ENCODE results near the gene PRAMEF1. TPM values are rescaled to one million over a fixed set of nuclear protein-coding genes. Genes with fewer than 3 reads are reported as not detected.
A peak's percentile ranks its signal among the peaks of the same experiment; 100 is the strongest.
"Not testable (repeated sequence)": the region's sequence is repeated elsewhere in the genome, so short reads cannot be mapped to it uniquely, and the experiment has no call there.

PRAMEF1 gene
- polyA plus RNA-seq, 6 donors from 2014 or later, result not detected

DNA sequence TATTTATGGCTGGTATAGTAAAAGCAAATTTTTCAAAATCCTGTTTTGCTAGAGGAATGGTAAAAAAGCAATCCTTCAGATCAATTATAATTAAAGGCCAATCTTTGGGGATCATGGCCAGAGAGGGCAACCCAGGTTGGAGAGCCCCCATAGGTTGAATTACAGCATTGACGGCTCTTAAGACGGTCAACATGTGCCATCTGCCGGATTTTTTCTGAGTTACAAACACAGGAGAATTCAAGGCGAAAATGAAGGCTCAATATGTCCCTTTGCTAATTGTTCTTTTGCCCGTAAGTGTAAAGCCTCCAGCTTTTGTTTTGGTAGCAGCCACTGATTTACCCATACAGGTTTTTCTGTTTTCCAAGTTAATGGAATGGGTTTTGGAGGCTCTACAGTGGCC lies 9.7 kb upstream of the PRAMEF1 start:
- not testable (repeated sequence) for H3K4me1 Mint-ChIP-seq; H3K27ac Mint-ChIP-seq; DNase-seq; ATAC-seq (ENCODE audit: low read depth in 2 of 2); H3K4me3 Mint-ChIP-seq
- Mint-ChIP-seq H3K36me3 (peaks cover 8 to 11% of the 10 kb centered on the region in 2 donors), H3K9me3 (peaks cover 4 to 43% (median 27%) of the 10 kb centered on the region in 7 donors), H3K27me3 (peaks cover 12 to 28% (median 15%) of the 10 kb centered on the region in 3 donors)

DNA sequence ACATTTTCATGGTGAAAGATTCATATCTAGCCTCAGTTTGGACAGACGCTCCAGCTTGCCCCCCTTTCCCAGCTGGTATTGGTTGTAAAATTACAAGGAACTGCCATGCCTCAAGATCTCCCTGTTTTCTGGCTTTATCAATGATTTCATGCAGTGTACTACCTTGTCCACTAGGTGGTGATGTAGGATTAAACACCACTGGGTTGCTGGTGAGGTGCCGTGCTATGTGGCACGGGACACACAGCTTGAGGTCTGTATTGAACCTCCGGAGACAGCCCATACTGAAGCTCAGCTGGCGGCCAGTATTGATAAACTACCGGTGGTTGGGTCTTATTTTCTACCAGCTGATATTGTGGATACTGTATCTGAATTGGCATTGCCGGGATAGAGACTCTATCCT lies 7.4 kb upstream of the PRAMEF1 start:
- H3K36me3 Mint-ChIP-seq, result peaks cover 8 to 11% of the 10 kb centered on the region in 2 donors
- not testable (repeated sequence) for H3K27ac Mint-ChIP-seq; H3K4me3 Mint-ChIP-seq; DNase-seq; H3K4me1 Mint-ChIP-seq; ATAC-seq (ENCODE audit: low read depth in 2 of 2)
- peaks cover 7 to 12% (median 10%) of the 10 kb centered on the region in 3 donors for H3K27me3 Mint-ChIP-seq
- peaks cover 7 to 50% (median 28%) of the 10 kb centered on the region in 7 donors for H3K9me3 Mint-ChIP-seq

DNA sequence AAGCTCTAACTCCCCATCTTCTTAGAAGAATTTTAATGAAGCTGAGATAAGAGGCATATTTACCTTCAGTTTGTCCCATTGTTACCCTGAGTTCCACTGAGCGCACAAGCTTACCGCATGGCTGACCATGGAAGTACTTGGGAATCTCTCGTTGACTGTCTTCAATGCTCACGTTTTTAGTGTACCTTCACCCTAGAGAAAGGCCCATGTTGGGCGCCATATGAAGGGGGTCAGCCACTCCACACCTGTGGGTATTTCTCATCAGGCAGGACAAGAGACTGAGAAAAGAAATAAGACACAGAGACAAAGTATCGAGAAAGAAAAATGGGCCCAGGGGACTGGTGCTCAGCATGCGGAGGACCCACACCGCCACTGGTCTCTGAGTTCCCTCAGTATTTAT lies 6.5 kb upstream of the PRAMEF1 start:
- peaks cover 7 to 50% (median 28%) of the 10 kb centered on the region in 7 donors for H3K9me3 Mint-ChIP-seq

DNA sequence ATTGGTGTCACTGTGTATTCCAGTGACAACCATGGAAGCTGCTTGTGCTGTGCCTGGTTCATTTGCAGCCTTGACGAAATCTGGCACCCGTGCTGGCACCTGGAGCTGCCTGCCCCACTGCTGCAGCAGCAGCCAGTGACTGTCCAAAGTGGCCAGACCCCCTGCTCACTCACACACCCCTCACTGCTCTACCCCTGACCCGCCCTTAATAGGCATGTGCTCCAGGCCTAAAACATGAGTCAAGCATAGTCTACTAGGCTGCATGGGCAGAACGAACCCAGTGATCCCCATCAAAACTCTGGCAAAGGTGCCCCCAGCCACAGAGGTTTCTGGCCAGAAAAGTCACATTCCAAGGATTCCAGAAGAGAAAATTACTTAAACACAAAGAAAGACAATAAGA lies 7.7 kb downstream of the PRAMEF1 start:
- H3K4me1 Mint-ChIP-seq, result no peaks in the 10 kb centered on the region
- H3K9me3 Mint-ChIP-seq, result peaks cover 4 to 13% (median 9%) of the 10 kb centered on the region in 7 donors
- DNase-seq, result no peak
- H3K27me3 Mint-ChIP-seq, result peaks cover 0 to 6% (median 0%) of the 10 kb centered on the region in 3 donors
- no peak for ATAC-seq (ENCODE audit: low read depth in 2 of 2)
- no peak overlapping the region for H3K27ac Mint-ChIP-seq
- H3K4me3 Mint-ChIP-seq, result no peak overlapping the region
- H3K36me3 Mint-ChIP-seq, result no peaks in the 10 kb centered on the region

More for the DNA sequence above, 6.5 kb upstream of the PRAMEF1 start:
- H3K4me3 Mint-ChIP-seq; H3K27ac Mint-ChIP-seq; H3K4me1 Mint-ChIP-seq; H3K27me3 Mint-ChIP-seq; DNase-seq; ATAC-seq (ENCODE audit: low read depth in 2 of 2): not testable (repeated sequence)
- peaks cover 8 to 11% of the 10 kb centered on the region in 2 donors for H3K36me3 Mint-ChIP-seq

DNA sequence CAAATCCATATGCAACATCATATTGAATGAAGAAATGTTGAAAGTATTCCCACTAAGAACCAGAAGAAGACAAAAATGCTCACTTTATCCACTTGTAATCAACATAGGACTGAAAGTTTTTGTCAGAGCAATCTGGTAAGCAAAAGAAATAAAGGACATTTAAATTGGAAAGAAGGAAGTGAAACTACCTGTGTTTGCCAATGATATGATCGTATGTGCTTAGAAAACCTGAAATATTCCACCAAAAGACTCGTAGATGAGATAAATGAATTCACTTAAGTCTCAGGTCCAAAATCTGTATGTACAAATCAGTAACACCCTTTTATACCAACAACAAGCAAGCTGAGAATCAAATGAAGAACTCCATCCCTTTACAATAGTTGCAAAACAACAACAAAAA lies 8.5 kb downstream of the PRAMEF1 start:
- H3K27ac Mint-ChIP-seq, result no peak overlapping the region
- no peak for ATAC-seq (ENCODE audit: low read depth in 2 of 2)
- no peak overlapping the region for H3K4me3 Mint-ChIP-seq
- peaks cover 4 to 21% (median 11%) of the 10 kb centered on the region in 7 donors for H3K9me3 Mint-ChIP-seq
- H3K27me3 Mint-ChIP-seq, result peaks cover 0 to 6% (median 3%) of the 10 kb centered on the region in 3 donors
- peaks cover 0 to 4% of the 10 kb centered on the region in 2 donors for H3K36me3 Mint-ChIP-seq
- H3K4me1 Mint-ChIP-seq, result no peaks in the 10 kb centered on the region
- DNase-seq, result no peak

DNA sequence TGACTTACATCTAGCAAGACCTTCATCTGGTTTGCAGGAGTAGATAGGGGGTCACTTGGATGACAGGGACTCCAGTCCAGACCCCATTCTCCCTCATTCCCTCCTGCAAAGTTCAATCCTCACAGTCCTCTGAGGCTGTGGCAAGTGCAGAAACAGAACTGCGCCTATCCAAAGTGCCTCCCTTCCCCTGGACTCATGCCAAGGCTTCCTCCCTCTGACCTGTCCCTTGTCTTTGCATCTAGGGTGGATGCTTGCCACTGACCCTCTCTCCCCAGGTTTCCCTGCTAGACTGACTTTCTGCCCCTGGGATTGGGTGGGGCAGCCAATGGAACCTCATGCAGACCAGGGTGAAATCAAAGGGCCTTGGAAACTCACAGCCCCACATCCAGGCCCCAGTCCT lies 18.7 kb downstream of the PRAMEF1 start:
- H3K36me3 Mint-ChIP-seq, result peaks cover 0 to 6% of the 10 kb centered on the region in 2 donors

DNA sequence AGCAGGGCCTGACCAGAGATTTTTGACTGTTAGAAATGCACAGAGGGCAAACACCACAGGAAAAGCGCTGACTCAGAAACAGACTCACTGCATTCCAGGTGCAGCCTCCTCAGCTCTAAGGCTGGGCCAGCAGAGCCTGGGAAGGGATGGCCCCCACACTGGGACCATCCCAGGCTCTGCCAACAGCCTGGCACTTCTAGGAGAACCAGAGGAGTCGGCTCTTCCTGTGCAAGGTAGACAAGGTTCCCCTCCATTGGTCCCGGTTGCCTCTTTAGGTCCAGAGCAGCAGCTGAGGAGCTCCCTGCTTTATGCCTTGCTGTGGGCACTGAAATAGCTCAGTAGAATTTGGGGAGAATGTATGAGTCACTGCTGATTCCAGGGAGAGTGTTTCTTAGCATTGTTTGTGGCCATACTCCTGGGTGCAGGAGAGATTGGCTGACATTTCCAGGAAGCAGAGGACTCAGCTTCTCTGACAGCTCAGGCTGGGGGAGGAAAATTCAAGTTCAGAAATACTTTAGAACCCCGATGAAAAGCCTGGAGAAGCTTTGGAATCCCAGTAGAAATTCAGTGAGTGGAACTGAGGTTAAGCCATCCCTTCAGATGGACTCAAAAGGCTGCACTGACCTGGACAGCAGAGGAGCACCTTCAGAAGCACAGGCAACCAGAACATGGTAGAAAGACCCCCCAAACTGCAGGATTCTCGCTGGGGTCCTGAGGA lies 19.7 kb downstream of the PRAMEF1 start:
- peaks cover 11 to 36% (median 28%) of the 10 kb centered on the region in 3 donors for H3K27me3 Mint-ChIP-seq
- no peaks in the 10 kb centered on the region for H3K4me1 Mint-ChIP-seq
- no peak overlapping the region for H3K27ac Mint-ChIP-seq
- no peak overlapping the region for H3K4me3 Mint-ChIP-seq
- H3K36me3 Mint-ChIP-seq, result no peaks in the 10 kb centered on the region
- DNase-seq (no peak), ATAC-seq (ENCODE audit: low read depth in 2 of 2) (no peak)
- peaks cover 2 to 17% (median 8%) of the 10 kb centered on the region in 7 donors for H3K9me3 Mint-ChIP-seq

More for the DNA sequence above, 18.7 kb downstream of the PRAMEF1 start:
- Mint-ChIP-seq H3K9me3 (peaks cover 5 to 26% (median 13%) of the 10 kb centered on the region in 7 donors), H3K27me3 (peaks cover 11 to 45% (median 33%) of the 10 kb centered on the region in 3 donors), H3K27ac (no peak overlapping the region), H3K4me3 (peak overlapping the region in 1 of 8 donors; percentile 54), H3K4me1 (no peaks in the 10 kb centered on the region)
- no peak for DNase-seq
- ATAC-seq (ENCODE audit: low read depth in 2 of 2), result no peak

DNA sequence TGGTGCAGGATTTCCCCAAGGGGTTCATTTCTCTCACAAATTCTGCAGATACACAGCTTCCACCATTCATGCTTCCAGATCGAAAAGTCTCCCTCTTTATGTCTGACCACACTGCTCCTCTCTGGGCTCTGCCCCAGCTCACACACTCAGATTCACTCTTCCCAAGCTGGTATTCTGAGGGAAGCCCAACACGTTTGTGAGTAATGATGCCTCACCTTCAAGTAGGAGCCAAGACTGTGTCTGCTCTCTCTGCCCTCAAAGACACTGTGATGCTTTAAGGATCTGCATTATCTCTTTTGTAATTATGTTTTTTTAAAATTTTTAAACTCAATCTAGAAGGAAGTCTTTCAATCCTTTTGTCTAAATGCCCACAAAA lies 20.2 kb downstream of the PRAMEF1 start:
- no peaks in the 10 kb centered on the region for H3K36me3 Mint-ChIP-seq
- H3K9me3 Mint-ChIP-seq, result peaks cover 2 to 13% (median 6%) of the 10 kb centered on the region in 7 donors
- H3K4me3 Mint-ChIP-seq, result no peak overlapping the region
- H3K4me1 Mint-ChIP-seq, result no peaks in the 10 kb centered on the region
- no peak overlapping the region for H3K27ac Mint-ChIP-seq
- H3K27me3 Mint-ChIP-seq, result peaks cover 11 to 31% (median 27%) of the 10 kb centered on the region in 3 donors
- DNase-seq (no peak), ATAC-seq (ENCODE audit: low read depth in 2 of 2) (no peak)

DNA sequence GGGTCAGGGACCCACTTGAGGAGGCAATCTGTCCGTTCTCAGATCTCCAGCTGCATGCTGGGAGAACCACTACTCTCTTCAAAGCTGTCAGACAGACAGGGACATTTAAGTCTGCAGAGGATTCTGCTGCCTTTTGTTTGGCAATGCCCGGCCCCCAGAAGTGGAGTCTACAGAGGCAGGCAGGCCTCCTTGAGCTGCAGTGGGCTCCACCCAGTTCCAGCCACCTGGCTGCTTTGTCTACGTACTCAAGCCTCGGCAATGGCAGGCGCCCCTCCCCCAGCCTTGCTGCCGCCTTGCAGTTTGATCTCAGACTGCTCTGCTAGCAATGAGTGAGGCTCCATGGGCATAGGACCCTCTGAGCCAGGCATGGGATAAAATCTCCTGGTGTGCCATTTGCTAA lies 27.9 kb downstream of the PRAMEF1 start:
- not testable (repeated sequence) for H3K36me3 Mint-ChIP-seq; ATAC-seq (ENCODE audit: low read depth in 2 of 2); DNase-seq; H3K4me1 Mint-ChIP-seq; H3K4me3 Mint-ChIP-seq; H3K9me3 Mint-ChIP-seq; H3K27ac Mint-ChIP-seq
- H3K27me3 Mint-ChIP-seq, result peaks cover 5 to 10% (median 6%) of the 10 kb centered on the region in 3 donors

DNA sequence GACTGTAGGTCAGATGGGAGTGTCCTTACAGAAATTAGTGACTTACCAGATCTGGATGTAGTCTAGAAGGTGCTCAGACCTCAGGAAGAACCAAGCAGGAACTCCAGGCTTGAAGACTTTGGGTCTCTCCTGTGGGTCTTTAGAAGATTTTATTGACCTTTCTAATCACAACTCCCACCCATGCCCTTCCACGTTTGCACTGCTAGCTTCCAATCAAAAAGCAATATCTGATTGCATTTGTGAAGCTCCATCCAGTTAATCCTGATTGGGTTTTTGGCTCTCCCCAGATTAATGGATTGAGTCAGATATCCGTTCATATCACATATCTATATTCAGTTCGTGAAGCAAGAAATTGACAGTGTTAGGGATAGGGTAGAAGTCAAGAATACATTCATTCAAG lies 40.1 kb downstream of the PRAMEF1 start, which contains the start of gene PRAMEF11:
TSS of gene PRAMEF11 (minus strand) at position 101 of the 400 bp plus-strand sequence. CDS start 2,621 bp downstream, outside the sequence.
- H3K4me3 Mint-ChIP-seq; H3K4me1 Mint-ChIP-seq; DNase-seq; H3K9me3 Mint-ChIP-seq; H3K36me3 Mint-ChIP-seq; H3K27ac Mint-ChIP-seq; ATAC-seq (ENCODE audit: low read depth in 2 of 2): not testable (repeated sequence)
- peaks cover 4 to 16% (median 13%) of the 10 kb centered on the region in 3 donors for H3K27me3 Mint-ChIP-seq

DNA sequence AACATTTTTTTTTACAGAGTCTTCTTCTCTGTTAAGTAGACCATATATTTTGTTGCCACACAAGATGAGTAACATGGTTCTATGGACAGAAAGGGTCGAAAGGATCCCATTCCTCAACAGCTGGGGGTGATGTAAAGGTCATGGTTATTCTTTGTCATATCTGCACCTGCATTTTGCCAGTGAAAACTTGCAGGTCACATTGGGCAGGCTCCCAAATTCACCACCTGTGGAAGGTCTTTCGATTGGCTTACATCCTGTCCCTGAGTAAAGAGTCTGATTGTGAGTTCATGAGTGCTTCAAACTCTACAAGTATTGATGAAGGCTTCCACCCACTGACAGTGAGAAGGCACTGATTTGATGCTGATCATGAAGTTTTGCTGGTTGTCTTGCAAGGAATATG lies 42.1 kb downstream of the PRAMEF1 start:
- H3K27ac Mint-ChIP-seq; H3K36me3 Mint-ChIP-seq; H3K9me3 Mint-ChIP-seq; H3K4me1 Mint-ChIP-seq; H3K4me3 Mint-ChIP-seq; DNase-seq; ATAC-seq (ENCODE audit: low read depth in 2 of 2): not testable (repeated sequence)
- H3K27me3 Mint-ChIP-seq, result peaks cover 7 to 17% (median 11%) of the 10 kb centered on the region in 3 donors

Measured in naive B cell (primary cell).